ENCODE measurements around the gene TTC24.
"Not testable (repeated sequence)": the region's sequence is repeated elsewhere in the genome, so short reads cannot be mapped to it uniquely, and the experiment has no call there.

TTC24 gene

GRCh38 chr1:156589546-156589945 is 10.0 kb downstream of the TTC24 start:
- DNase-seq = no peak

- DNase-seq = no peak
Observed at GRCh38 chr1:156590326-156591180, 11.0 kb downstream of the TTC24 start.

- no peak for DNase-seq
Observed at GRCh38 chr1:156591181-156591431, 11.6 kb downstream of the TTC24 start.

GRCh38 chr1:156591432-156592157 is 12.1 kb downstream of the TTC24 start, which contains the start of gene NAXE:
NAXE (plus strand) TSS chr1:156591776; CDS start chr1:156591805, 29 bp downstream.
- DNase-seq = peak in 3 of 4 experiments; percentile 40 to 66 (median 42)

GRCh38 chr1:156592158-156592909 is 12.8 kb downstream of the TTC24 start:
- DNase-seq = no peak

- DNase-seq = no peak
Observed at GRCh38 chr1:156592910-156593660, 13.6 kb downstream of the TTC24 start.

DNA sequence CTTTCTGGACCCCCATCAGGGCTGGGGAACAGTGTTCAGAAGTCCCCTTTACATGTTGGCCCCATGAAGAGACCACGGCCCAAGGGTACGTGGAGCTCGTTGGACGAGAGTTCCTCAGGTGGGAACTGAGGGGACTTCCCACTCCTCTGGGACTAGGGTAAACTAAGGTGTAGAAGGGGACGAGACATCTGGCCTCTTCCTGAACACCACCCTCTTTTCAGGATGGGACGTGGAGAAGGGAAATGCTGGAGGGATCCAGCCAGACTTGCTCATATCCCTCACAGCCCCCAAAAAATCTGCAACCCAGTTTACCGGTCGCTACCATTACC is 14.1 kb downstream of the TTC24 start:
- DNase-seq = no peak

GRCh38 chr1:156594190-156594589 is 14.7 kb downstream of the TTC24 start:
- DNase-seq = no peak

GRCh38 chr1:156595016-156595415 is 15.5 kb downstream of the TTC24 start:
- DNase-seq = no peak

- DNase-seq = no peak
Observed at GRCh38 chr1:156596426-156596825, 16.9 kb downstream of the TTC24 start.

DNA sequence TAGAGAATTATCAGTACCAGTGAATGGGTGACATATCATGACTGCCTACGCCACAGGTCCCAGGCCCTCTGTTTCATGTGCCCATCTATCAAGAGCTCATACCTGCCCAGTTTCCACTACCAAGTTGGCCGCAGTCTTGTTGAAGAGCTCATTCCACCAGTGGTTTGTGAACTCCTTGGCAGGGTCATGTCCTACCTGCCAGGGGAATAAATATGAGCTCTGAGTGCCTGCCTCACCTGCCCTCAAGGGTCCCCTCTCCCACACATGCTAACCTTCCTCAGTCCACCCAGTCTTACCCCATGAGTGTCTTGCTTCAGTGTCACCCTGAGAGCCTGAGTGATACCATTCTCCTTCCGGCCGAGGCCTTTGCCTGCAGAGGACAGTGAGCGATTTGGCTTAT is 18.6 kb downstream of the TTC24 start:
- no peak for DNase-seq

- DNase-seq = no peak
Observed at GRCh38 chr1:156598731-156599432, 19.4 kb downstream of the TTC24 start.

GRCh38 chr1:156599811-156600210 is 20.3 kb downstream of the TTC24 start:
- no peak for DNase-seq

DNA sequence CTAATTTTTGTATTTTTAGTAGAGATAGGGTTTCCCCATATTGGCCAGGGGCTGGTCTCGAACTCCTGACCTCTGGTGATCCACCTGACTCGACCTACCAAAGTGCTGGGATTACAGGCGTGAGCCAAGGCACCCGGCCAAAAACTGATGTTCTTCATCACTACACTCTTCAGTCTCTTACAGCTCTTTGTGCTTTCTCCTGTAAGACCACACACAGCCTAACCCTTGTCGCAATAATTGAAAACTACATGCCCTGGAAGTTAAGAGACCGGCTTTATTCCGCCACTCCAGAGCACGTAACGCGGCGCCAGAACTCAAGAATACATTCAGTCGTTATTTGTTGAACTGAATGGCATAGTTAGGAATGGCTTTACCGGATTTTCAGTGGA is 21.2 kb downstream of the TTC24 start:
- DNase-seq = no peak

- peak; percentile 43 to 55 (median 48) for DNase-seq
Observed at GRCh38 chr1:156601122-156601830, 21.8 kb downstream of the TTC24 start, which contains the start of gene GPATCH4. GPATCH4 (minus strand) TSS chr1:156601479.

GRCh38 chr1:156601892-156602291 is 22.4 kb downstream of the TTC24 start:
- no peak for DNase-seq

DNA sequence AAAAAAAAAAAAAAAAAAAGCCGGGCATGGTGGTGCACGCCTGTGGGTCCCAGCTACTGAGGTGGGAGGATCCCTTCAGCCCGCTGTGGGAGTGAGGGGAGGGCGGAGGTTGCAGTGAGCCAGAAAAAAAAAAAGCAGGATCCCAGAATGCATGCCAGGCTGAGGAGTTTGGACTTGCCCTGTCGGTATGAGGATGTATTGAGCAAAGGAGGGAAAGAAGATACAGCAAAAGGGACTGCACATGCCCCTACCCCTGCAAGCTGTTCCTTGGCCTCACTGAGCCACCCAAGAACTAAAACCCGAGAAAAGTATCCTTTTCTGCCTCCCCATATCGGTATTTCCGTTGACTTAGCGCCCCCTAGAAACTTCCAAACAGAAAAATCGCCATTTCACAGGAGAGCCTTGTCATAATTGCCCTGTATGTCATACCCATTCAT is 23.1 kb downstream of the TTC24 start:
- no peak for DNase-seq

GRCh38 chr1:156607344-156607743 is 27.8 kb downstream of the TTC24 start:
- DNase-seq = not testable (repeated sequence)

GRCh38 chr1:156608036-156608674 is 28.6 kb downstream of the TTC24 start:
- DNase-seq = peak in 2 of 4 experiments; percentile 20 to 25

DNA sequence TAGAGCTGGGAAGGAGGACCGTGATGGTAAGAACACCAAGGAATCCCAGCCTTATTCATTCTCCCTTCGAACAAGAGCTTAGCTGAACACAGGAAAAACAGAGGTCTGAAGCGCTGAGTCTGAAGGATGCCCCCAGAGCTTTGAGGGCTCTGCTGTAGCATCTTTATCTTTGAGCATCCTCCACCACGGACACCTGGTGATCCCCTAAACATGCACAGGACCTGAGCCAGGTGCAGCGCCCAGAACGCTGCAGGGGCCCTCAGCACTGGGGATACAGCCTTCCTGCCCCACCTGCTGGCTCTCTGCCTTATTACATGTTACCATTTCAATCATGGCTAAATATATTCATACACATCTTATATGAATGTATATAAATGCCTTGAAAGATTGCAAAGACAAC is 29.5 kb downstream of the TTC24 start:
- peak in 3 of 4 experiments; percentile 18 to 46 (median 35) for DNase-seq

DNA sequence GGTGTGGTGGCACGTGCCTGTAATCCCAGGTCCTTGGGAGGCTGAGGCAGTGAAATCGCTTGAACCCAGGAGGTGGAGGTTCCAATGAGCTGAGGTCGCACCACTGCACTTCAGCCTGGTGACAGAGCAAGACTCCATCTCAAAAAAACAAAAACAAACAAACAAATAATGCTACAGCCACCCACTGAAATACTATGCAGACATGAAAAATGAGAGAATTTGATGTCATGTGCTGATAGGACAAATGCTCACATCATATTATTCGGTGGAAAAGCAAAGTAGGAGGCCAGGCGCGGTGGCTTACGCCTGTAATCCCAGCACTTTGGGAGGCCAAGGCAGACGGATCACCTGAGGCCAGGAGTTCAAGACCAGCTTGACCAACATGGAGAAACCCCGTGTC is 30.5 kb downstream of the TTC24 start:
- DNase-seq = not testable (repeated sequence)
